ENCODE data around the gene ENGASE. TPM values are rescaled to one million over a fixed set of nuclear protein-coding genes. Genes with fewer than 3 reads are reported as not detected.

Gene ENGASE
- total and polyA plus RNA-seq, 2 of the 4 experiments (the other 2 are of a cell fraction), result 3.9 to 12.1 TPM

- H3K4me3 ChIP-seq (ENCODE audit: insufficient read depth, low read depth, low read length), result no peak overlapping the region
- H3K4me1 ChIP-seq (ENCODE audit: control insufficient read depth, insufficient read depth, low read length), result no peaks in the 10 kb centered on the region
- dilution Hi-C loops (cut with HindIII; ENCODE audit: low sequenced_read_pairs, unreplicated experiment) (no loop called here), in situ Hi-C loops (cut with MboI; ENCODE audit: low sequenced_read_pairs) (loop anchor here (5.0 to 25.0 kb wide), 3 partner anchors 57 to 633 kb away; partner anchors contain the start of gene C1QTNF1), intact Hi-C loops (cut with micrococcal nuclease) (no loop called here)
- BruUV-seq (replicated peaks), result no TSS peak
- WGBS, 2 experiments (ENCODE audit: extremely low coverage in 2 of 2, insufficient read length in 1 of 2), result 95% methylated on average over 14 of the region's 22 CpGs; no CpG with 5 or more reads in 1 of the 2 experiments
- no peak overlapping the region for H3K4me2 ChIP-seq (ENCODE audit: low read depth, low read length)
- no peak overlapping the region for H2BK20ac ChIP-seq (ENCODE audit: low read depth, low read length)
- no peak overlapping the region for H2AK5ac ChIP-seq (ENCODE audit: low read depth, low read length)
- no peak overlapping the region for H3K14ac ChIP-seq (replicated peaks; ENCODE audit: low read depth, low read length)
- no peak overlapping the region for H2BK5ac ChIP-seq (ENCODE audit: low read depth, low read length, poor library complexity, severe bottlenecking)
- H2BK120ac ChIP-seq (ENCODE audit: low read depth, low read length), result no peak overlapping the region
- H3K79me1 ChIP-seq (ENCODE audit: low read depth in 1 of 2, low read length in 2 of 2), result peaks cover 0 to 13% of the 10 kb centered on the region in 2 experiments; a peak in 2 of 4 replicates
- no peaks in the 10 kb centered on the region for H3K27me3 ChIP-seq (ENCODE audit: control insufficient read depth, insufficient read depth, low read length)
- POLR2A ChIA-PET (ENCODE audit: unreplicated experiment), result no interaction called here
- no peak overlapping the region for H2BK15ac ChIP-seq (ENCODE audit: low read depth, low read length)
- H3K18ac ChIP-seq (ENCODE audit: low read depth, low read length), result no peak overlapping the region
- H3K36me3 ChIP-seq (ENCODE audit: control insufficient read depth, insufficient read depth, low read length), result peaks cover 34% of the 10 kb centered on the region
- H2AK9ac ChIP-seq (replicated peaks; ENCODE audit: low read depth, low read length, poor library complexity), result no peak overlapping the region
- no peak overlapping the region for H2AFZ ChIP-seq (replicated peaks; ENCODE audit: low read length, poor library complexity)
- ATAC-seq (ENCODE audit: low read depth) (no peak), DNase-seq (no peak)
- H4K20me1 ChIP-seq (ENCODE audit: insufficient read depth, low read length), result 0 out of 2 replicates have a peak, but pooled peaks cover 4% of the 10 kb centered on the region
- H3K4ac ChIP-seq (ENCODE audit: low read depth, low read length), result no peak overlapping the region
- H3K27ac ChIP-seq (ENCODE audit: insufficient read depth, low read length), result no peak overlapping the region
- H3K9ac ChIP-seq (ENCODE audit: low read depth, low read length), result no peak overlapping the region
- no peaks in the 10 kb centered on the region; the same call in 1 of the 2 replicates for H3K9me1 ChIP-seq (ENCODE audit: insufficient read depth, low read length)
- no peak overlapping the region for H4K91ac ChIP-seq (ENCODE audit: insufficient read depth, low read depth, low read length)
- CTCF ChIA-PET, result no interaction called here
- no peak overlapping the region for H4K5ac ChIP-seq (ENCODE audit: low read depth, low read length)
- H4K8ac ChIP-seq (ENCODE audit: low read depth in 2 of 2, low read length in 2 of 2), result no peak overlapping the region
- no peaks in the 10 kb centered on the region for H3K9me3 ChIP-seq (ENCODE audit: control insufficient read depth, insufficient read depth, low read length)
- no peak overlapping the region for H3K23ac ChIP-seq (ENCODE audit: low read depth, low read length)
- no peak overlapping the region for H3K56ac ChIP-seq (ENCODE audit: extremely low read depth, insufficient read depth, low read length)
- TF ChIP-seq MXI1 (IDR thresholded peaks at IDR 0.05; ENCODE audit: borderline replicate concordance, low read depth, low read length), result no peak
- TF ChIP-seq ELK1 (IDR thresholded peaks at IDR 0.05; ENCODE audit: borderline replicate concordance, low read depth, low read length), result no peak
- TF ChIP-seq MAZ (IDR thresholded peaks at IDR 0.05; ENCODE audit: borderline replicate concordance, low read depth, low read length), result no peak
- no peak for TF ChIP-seq CTCF (conservative IDR thresholded peaks at IDR 0.05; ENCODE audit: low read depth, low read length)
- TF ChIP-seq RAD21 (IDR thresholded peaks at IDR 0.05; ENCODE audit: low read length), result no peak
- TF ChIP-seq MAFK (IDR thresholded peaks at IDR 0.05; ENCODE audit: low read depth, low read length), result no peak
- no peak for TF ChIP-seq SMC3 (IDR thresholded peaks at IDR 0.05; ENCODE audit: low read depth, low read length)
- no peak for TF ChIP-seq CEBPB (IDR thresholded peaks at IDR 0.05; ENCODE audit: low read depth, low read length)
- TF ChIP-seq USF2 (IDR thresholded peaks at IDR 0.05; ENCODE audit: low read depth, low read length), result no peak
- no peak for TF ChIP-seq CHD1 (IDR thresholded peaks at IDR 0.05; ENCODE audit: low read depth, low read length)
- no peak for TF ChIP-seq RFX5 (IDR thresholded peaks at IDR 0.05; ENCODE audit: low read depth, low read length)
- TF ChIP-seq NFE2L2 (IDR thresholded peaks at IDR 0.05; ENCODE audit: low read depth, low read length), result no peak
- no peak for TF ChIP-seq BHLHE40 (IDR thresholded peaks at IDR 0.05; ENCODE audit: low read depth, low read length)
- TF ChIP-seq RCOR1 (IDR thresholded peaks at IDR 0.05; ENCODE audit: insufficient replicate concordance, low read length), result no peak
- TF ChIP-seq POLR2A (IDR thresholded peaks at IDR 0.05; ENCODE audit: low read depth, low read length), result no peak
Observed at GRCh38 chr17:79079421-79080200, 5.0 kb downstream of the ENGASE start.
